SH-SY5Y (cell line): ENCODE measurements around the gene CAPS.

Experiments used
- GATA2 ChIP-seq: IDR thresholded peaks from 2 replicates; pipeline ENCODE4 v1.6.1; 2011; ENCODE audit warnings: mild to moderate bottlenecking, low read depth, low read length
- GATA3 ChIP-seq: IDR thresholded peaks from 2 replicates; pipeline ENCODE4 v1.6.1; 2011; ENCODE audit warnings: low read depth, mild to moderate bottlenecking, low read length, moderate library complexity

DNA sequence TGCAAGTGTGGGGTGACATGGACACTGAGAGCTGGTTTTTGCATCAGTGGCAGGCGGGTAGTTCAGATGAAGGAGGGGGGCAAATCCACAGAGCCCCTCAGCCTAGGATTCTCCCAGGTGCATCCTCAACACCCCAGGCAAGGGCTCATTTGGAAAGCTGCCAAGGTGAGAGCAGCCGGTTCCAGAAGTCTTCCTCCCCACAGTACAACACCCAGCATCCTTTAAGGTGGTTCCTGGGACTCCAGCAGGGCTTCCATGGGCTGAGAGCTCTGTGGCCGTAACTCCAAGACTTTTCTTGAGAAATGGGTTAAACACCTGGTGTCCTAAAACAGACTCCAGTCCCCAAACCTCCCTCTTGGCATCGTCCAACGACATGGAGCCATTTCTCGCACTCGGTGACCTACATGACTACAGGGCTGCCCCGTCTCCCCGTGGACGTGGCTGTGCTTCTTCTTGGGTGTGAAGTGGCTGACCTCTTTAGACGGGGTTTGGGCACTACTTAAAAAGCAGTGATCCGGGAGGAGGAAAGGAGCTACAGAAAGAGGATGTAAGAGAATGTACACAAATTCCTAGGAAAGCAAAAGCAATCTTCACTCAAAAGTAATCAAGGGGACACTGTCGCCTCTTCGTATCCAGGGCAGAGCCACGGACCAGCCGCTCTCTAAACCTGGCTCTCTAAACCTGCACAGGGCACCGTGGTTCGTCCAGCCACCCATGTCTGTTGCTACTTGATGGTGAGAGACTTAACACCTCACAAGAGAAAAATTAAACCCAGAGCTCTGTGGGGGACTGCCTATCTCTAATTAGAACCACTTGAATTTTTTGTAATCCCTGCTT is 38.4 kb downstream of the CAPS start:
- TF ChIP-seq GATA3 = no peak
- TF ChIP-seq GATA2 = no peak
